GM21825 (cell line): Measurements from ENCODE around the gene ACOXL.

Source experiments
- ATAC-seq: cut with Tn5 transposase; IDR thresholded peaks from one replicate; pipeline ENCODE4 v1.9.1; 2021; ENCODE audit warnings: mild to moderate bottlenecking, moderate library complexity; ENCODE audit not compliant: unreplicated experiment

The ACOXL gene

DNA sequence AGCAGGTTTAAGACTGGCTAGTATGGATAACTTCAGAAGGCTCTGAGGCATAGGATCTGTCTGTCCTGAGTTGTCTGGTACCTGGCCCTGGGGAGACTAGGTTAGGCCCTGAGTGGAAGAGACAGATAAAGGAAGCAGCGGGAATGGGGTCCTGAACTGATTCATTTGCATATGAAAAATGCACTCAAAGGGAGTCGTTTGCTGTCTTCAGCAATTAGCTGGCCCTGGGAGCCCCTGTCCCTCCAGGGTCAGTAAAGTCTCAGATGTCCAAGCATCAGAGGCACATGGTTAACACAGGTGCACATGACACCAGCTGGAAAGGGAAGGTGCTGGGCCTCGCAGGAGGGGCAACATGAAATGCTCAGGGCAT, 172.4 kb downstream of the ACOXL start:
- ATAC-seq = no peak

DNA sequence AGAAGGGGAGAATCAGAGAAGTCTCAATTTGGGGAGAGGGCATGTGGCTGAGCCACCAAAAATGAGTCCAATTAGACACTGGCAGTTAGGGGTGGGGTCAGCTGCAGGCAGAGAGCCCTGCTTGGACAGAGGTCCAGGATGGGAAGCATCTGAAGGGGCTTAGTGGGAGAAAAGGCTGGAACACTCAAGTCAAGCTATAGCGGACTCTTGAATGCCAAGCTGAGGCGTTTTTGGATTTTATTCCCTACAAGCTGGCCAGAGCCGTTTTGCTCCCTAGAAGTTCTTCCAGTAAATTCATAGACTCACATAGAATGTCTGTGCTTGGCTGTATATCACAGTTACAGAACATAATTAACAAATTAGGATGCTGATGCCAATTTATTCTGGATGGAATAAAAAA, 172.8 kb downstream of the ACOXL start:
- ATAC-seq = no peak

- ATAC-seq = no peak
Measured at GRCh38 chr2:110906613-110907298, 174.4 kb downstream of the ACOXL start.

DNA sequence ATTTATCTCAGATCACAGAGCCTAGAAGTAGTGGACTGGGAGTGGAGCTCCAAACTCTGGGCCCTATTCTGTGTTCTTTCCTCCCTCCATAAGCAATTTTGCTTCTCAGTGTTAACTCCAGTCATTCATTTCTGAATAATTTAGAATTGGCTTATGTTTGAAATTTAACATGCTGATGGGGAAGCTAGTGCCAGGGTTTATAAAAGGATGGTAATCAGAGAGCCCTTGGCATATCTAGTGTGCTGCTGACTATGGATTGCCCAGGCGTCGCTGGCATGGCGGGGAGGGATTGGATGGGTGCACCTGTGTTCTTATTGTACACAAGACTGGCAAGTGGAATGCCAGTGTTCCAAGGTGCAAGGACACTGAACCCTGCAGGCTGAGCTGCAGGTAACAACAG, 177.1 kb downstream of the ACOXL start:
- no peak for ATAC-seq

DNA sequence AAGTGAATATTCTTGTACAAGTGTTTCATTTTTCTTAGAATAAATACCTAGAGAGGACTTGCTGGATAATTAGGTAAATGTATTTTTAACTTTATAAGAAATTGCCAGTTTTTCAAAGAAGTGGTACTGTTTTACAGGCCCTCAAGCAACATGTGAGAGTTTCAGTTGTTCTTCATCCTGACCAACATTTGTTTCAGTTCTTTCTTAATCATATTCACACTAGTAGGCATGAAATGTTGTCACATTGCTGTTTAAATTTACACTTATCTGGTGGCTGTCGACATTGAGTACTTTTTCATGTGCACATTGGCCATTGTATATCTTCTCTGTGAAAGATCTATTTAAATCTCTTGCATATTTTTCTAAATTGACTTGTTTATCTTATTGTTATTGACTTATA, 178.1 kb downstream of the ACOXL start:
- no peak for ATAC-seq

DNA sequence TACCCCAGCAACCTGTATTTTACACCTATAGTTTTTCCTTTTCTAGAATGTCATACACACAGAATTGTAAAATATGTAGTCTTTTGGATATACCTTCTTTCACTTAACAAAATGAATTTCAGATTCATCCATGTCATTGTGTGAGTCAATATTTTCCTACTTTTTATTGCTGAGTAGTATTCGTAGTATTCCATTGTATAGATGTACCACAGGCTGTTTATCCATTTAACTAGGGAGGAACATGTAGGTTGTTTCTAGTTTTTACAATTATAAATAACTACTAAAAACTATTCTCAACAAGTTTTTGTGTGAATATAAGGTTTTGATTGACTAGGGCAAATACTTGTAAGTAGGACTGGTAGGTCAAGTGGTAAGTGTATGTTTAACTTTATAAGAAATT, 187.4 kb downstream of the ACOXL start:
- ATAC-seq = no peak

- no peak for ATAC-seq
Measured at GRCh38 chr2:110925479-110925878, 193.1 kb downstream of the ACOXL start.

DNA sequence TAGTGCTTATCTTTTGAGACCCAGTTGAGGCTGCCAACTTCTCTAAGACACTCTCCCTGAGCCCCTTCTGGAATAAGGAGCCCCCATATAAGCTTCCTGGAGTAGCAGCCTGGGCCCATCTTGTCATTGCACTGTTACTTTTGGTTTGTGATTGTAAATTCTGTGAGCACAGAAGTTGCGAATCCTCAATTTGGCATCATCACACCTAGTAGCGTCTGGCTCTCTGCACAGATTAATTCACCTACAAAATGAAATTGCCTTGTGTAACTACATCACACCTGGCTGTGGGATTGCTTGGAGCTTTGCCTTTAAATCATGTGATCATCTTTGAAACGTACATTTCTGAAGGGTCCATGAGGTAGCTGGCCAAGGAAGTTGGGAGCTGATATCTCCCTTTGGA, 195.2 kb downstream of the ACOXL start:
- ATAC-seq = no peak

DNA sequence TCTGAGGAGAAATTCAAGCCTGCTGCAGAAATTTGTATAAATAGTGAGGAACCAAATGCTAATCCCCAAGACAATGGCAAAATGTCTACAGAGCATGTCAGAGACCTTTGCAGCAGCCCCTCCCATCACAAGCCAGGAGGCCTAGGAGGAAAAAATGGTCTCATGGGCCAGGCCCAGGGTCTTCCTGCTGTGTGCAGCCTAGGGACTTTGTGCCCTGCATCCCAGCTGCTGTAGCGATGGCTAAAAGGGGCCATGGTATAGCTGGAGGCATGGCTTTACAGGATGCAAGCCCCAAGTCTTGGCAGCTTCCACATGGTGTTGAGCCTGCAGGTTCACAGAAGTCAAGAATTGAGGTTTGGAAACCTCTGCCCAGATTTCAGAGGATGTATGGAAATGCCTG, 197.2 kb downstream of the ACOXL start:
- no peak for ATAC-seq

- ATAC-seq = no peak
Measured at GRCh38 chr2:110931648-110932047, 199.3 kb downstream of the ACOXL start.

- no peak for ATAC-seq
Measured at GRCh38 chr2:110933420-110933819, 201.0 kb downstream of the ACOXL start.

DNA sequence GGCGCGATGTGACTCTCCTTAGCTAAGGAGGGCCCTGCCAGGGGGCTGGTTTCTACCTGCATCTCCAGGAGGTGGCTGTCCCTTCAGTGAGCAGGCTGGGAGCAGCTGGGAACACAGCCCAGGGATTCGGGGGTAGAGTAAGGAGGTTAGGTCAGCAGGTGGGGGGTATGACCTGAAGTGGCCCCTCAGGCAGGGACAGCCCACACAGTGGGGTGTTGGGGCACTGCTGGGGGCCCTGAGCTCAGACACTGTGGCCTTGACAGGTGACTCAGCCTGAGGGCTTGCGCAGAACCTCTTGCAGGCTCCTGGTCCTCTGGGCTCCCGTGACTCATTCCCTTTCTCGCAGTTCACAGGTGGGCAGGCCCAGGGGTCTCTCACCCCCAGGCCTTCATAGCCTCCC, 202.6 kb downstream of the ACOXL start:
- no peak for ATAC-seq

GRCh38 chr2:110940376-110940910, 208.1 kb downstream of the ACOXL start:
- ATAC-seq = no peak

DNA sequence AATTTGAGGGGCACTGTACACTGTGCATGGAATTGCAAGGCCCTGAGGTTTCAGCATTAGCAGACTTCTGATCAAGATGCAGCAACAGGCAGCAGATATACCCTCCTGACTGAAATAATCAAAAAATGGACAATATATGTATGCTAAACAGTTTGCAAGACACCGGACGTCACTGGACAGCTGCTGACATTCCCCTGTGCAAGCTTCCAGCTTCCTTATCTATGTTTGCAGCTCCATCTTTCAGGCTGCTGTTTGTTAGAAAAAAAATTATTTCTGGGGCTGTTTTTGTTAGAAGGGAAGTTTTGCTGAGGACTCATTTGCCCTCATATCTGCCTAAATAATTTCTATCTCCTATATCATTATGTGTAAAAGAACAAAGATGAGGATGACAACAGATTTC, 208.9 kb downstream of the ACOXL start:
- ATAC-seq = no peak

GRCh38 chr2:110943070-110943634, 210.8 kb downstream of the ACOXL start:
- no peak for ATAC-seq

DNA sequence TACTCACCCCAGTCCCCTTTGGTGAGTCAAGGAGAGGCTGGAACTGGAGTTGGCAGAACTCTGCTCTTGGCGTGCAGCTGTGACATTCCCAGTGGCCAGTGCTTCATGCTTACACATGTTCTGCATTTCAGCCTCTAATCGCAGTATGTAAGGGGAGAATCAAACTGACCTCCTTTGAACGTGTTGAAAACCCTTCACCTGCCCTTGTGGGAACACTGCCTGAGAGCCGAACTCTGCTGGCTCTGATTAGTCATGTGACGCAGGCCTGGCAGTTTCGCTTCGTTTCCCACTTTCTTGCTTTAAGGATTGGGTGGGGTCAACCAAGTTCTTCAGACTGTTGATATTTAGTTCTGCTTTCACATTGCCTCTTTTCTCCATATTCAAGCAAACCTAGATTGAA, 214.5 kb downstream of the ACOXL start:
- no peak for ATAC-seq

GRCh38 chr2:110948027-110948674, 215.8 kb downstream of the ACOXL start:
- ATAC-seq = no peak

GRCh38 chr2:110950281-110950680, 217.9 kb downstream of the ACOXL start:
- ATAC-seq = no peak

DNA sequence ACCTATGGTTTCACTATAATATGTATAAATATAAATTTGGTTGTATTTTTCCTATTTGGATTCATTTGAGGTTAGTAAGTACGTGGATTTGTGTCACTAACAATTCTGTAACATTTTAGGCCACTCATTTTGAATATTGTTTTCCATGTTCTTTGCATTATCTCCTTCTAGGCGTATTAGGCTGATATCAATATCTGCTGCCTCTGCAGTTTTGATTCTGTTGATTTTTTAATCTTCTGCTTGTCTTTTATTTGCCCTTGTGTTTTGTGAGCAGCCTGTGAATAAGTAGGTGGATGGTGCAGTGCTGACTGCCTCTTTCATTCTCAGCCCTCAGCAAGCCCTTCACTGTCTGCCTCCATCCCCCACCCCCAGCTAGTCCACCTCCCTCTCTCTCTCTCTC, 222.7 kb downstream of the ACOXL start:
- no peak for ATAC-seq

GRCh38 chr2:110955556-110955955, 223.2 kb downstream of the ACOXL start:
- ATAC-seq = no peak

GRCh38 chr2:110957293-110957692, 224.9 kb downstream of the ACOXL start:
- no peak for ATAC-seq

- ATAC-seq = no peak
Measured at GRCh38 chr2:110958346-110959119, 226.2 kb downstream of the ACOXL start.
